ENCODE measurements around the gene KRT35.
"Not testable (repeated sequence)": the region's sequence is repeated elsewhere in the genome, so short reads cannot be mapped to it uniquely, and the experiment has no call there.

The KRT35 gene

DNA sequence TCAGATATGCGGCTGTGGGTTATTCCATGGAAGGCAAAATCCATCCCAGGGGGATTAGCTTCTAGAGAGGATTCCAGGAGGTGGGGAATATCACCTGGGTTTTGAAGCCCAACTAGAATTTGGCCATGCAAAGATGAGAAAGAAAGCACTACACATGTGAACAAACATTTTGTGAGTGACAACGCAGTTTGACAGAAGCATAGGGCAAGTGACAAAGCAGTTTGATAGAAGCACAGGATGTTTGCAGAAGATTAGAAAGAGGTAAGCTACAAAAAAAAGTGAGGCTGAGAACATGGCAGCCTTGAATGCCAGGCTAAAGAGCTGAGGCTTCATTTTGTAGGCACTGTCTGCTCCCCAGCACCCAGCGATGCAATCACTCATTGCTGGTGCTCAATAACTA lies 27.9 kb downstream of the KRT35 start:
- no peak for DNase-seq (ENCODE audit: low read depth)

DNA sequence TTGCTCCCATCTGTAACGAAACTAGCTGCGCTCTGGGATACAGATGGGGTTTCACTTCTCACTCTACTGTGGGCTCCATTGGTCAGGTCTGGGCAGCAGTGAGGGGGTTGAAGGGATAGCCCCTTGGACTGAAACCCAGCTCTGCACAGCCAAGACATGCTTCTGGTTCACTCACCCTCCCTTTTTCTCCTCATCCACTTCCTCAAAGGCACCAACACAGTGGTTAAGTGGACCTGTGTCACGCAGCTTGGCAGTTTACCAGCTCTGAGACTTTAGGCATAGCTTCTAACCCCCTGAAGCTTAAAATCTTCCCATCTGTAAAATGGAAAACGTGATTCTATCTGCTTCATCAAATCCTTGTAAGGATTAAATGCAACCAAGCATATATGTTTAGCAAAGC lies 28.7 kb downstream of the KRT35 start:
- DNase-seq (ENCODE audit: low read depth): no peak

DNA sequence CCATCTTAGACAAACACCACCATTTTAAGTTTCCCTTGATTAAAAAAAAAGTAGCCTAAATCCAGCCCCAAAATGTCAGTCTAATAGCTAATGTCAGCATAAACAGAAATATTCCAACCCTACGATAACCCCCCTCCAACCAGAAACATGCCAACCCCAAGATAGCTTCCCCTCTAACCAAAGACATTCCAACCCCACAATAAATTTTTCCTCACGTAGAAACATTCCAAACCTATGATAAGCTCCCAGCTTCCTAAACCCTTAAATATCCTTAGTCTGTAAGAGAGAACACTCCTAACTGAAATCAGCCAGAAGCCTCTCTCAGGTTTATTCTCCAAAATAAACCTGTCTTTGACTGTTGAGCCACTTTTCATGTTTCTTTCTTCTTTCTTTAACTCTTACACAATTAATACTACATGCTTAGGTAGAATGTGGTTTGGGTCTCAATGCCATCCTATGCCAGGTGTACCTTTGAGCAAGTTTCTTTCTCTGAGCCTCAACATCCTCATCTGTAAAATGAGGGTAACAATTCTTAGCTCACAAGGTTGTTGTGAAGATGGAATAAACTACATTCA lies 29.7 kb downstream of the KRT35 start:
- no peak for DNase-seq (ENCODE audit: low read depth)

DNA sequence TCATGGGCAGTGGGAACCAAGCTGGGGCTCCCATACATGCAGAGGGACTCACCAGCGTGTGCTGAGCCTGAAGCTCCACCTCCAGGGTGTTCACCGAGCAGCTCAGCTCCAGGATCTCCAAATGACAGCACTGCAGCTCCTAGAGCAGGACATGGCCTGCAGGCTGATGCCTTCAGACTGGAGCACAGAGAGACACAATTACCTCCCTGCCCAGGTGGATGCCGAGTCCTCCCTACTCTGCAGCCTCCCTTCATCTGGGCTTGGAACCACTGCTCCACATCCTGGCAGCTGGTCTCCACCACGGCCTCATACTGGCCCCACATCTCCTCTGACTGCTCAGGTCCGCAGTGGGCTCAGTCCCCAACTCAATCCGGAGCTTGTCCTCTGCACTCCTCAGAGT lies 31.9 kb downstream of the KRT35 start:
- DNase-seq (ENCODE audit: low read depth): no peak

DNA sequence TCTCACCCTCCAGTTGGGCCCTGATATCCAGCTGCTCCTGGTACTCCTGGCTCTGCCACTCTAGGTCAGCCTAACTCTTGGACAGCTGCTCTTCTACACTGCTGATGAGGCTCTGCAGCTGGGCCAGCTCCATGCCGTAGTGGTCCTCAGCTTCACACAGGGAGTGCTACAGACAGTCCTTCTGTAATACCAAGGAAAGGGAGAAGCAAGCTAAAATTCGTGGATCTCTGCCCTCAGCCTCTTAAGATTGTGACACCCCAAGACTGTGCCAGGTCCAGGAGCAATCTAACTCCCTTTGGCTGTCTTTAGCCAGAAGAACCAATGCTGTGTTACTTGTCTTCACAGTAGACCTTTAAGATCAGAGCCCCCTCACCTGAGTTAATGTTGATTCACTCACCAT lies 32.4 kb downstream of the KRT35 start:
- DNase-seq (ENCODE audit: low read depth): no peak

DNA sequence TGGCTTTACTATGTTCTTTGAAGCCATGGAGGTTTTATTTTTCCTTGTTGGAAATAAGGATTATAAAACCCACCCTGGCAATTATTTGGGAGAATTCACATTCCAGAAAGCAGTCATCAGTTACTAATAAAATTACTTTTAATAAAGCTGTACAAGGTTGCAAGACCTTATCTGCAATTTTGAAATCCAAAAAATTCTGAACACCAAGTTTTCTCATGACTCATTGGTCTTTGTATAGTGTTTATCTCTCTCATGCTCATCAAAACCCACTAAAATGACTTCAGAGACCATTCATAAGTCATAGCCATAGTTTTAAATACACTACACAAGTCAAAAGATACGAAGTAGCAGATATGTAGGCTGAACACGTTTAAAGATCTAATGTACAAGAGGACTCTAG lies 34.1 kb downstream of the KRT35 start:
- DNase-seq (ENCODE audit: low read depth): no peak

DNA sequence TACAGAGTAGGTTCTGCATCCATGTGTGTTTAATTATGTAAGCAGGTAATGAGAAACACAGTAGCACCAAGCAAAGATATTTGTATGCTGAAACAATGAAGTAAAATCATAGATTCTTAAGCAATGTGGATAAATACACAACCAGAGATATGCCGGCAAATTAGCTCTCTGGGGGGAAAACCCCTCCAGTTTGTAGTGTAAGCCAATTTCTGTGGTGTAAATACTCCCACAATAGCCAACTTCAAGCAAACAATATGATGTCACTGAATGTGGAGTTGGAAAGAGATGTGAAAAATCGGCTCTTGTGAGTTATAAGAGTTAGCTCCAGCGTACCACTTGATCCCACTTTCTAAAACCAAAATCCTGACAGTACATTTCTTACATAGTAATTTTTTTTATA lies 36.3 kb downstream of the KRT35 start:
- DNase-seq (ENCODE audit: low read depth): no peak

DNA sequence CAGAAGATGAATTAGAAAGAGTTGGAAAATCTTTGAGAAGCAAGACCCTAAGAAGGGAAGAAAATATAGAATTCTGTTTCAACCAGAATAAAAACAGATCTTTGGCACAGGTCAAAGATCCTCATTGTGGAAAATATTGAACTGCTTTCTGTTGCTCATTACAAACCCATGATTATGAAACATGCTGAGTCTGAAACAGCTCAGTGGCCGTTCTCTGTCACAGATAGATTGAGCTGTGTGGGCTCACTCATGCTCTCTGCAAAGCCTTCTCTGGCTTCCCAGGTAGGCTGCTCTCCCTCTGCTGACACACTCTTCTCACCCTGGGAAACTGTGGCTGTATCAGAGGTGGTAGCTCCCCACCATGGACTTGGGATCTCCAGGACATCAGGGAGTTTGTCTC lies 36.8 kb downstream of the KRT35 start:
- no peak for DNase-seq (ENCODE audit: low read depth)

DNA sequence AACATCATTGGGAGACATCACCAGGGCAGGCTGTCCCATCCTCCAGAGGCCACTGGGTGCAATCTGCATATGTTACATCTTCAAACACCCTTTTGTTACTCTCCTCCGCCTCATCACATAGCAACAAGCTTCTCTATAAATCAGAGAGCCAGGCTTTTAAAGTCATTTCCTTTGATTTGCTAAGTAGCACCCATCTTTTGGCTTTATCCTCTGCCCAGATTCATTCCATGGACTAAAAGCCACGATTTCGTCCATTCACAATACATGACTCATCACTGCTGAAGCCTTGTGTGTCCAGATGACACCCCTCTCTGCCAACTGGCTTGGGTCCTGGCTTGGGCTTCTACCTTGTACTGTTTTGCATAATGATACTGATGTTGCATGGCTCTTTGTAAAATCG lies 38.2 kb downstream of the KRT35 start:
- no peak for DNase-seq (ENCODE audit: low read depth)

DNA sequence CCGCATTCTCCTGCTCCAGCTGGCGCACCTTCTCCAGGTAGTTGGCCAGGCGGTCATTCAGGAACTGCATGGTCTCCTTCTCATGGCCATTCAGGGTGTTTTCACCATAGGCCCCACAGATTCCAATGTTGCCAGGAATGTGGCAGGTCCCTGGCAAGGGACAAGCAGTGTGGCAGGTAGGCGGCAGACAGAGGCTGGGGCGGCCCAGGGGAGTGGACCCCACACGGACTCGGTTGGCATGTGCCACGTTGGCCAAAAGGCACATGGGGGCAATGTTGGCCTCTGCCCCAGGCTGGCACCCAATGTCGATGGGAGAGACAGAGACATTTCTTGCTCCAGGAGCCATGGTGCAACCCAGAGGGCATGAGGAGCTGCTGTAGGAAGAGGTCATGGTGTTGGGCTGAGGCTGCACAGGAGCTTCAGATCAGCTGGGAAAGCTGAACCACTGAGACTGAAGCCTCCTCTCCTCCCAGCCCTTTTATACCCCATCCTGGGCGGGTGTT lies 40.4 kb downstream of the KRT35 start, which contains the start of gene KRT38:
Gene KRT38 (minus strand): TSS at position 453 of the 503 bp plus-strand sequence. CDS start 62 bp downstream, at position 391.
- DNase-seq (ENCODE audit: low read depth): no peak

DNA sequence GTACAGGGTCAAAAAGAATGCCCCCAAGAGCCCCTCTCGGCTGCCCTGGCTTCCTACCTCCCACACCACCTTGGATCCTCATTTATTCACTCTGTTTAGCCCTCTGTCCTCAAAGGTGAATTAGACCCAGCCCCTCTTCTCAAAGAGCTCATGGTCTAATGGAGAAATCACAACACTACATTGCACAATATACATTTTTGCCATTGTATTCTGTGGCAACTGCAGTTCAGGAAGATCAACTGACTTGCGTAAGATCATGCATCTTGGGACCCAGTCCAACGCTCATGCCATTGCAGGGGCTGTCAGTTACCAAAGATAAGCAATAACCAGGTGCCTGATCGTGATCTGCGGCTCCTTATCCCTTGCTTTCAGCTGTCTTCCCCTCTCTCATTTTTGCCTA lies 41.6 kb downstream of the KRT35 start:
- no peak for DNase-seq (ENCODE audit: low read depth)

DNA sequence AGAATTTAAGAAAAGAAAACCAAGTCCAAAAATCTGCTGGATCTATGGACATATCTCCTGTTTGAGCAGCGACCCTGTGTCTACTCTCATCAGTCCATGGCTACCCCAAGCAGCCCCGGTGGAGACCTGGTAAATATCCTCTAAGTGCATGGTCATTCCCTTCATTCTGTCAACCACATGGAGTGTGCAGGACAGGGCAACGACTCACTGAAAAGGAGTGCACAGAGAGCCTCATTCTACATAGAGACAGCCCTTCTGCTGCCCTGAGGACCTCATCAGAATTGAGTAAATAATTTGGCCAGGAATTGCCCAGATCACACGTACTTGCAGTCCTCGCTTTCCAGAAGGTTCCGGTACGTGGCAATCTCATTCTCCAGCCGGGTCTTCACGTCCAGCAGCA lies 43.2 kb downstream of the KRT35 start:
- DNase-seq (ENCODE audit: low read depth): no peak

DNA sequence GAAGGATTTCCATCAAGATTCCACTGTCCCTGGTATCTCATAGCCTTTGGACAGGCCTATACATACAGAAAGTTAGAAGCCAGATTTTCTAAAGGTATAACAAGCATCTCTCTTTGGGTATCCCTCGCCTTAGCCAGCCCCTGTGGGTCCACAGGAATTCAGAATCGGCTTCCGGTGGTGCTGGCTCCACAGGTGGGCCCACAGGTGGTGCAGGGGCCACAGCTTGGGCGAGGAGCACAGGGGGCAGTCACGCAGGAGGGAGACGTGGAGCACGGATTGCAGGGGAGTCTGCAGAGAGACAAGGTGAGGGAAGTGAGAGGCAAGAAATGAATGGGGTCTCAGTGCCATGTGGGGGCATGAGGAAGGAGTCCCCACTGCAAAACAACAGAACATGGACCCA lies 43.7 kb downstream of the KRT35 start:
- DNase-seq (ENCODE audit: low read depth): no peak

DNA sequence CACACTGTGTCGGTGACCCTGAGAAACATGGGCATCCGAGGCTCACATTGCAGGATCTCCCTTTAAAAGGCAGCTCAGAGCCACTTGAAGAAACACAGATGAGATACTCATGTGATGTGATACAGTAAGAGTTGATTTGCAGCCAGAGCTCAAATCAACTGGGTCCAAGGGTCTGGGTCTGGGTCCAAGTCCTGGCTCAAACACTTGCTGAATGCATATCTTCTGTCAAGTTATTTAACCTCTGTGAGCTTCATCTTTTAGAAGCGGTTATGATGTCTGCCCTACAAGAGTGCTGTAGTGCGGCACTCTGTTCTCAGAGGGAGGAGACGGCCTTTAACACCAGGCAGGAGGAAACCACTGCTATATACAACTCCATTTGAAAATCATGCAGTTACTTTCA lies 46.5 kb downstream of the KRT35 start:
- DNase-seq (ENCODE audit: low read depth): no peak

DNA sequence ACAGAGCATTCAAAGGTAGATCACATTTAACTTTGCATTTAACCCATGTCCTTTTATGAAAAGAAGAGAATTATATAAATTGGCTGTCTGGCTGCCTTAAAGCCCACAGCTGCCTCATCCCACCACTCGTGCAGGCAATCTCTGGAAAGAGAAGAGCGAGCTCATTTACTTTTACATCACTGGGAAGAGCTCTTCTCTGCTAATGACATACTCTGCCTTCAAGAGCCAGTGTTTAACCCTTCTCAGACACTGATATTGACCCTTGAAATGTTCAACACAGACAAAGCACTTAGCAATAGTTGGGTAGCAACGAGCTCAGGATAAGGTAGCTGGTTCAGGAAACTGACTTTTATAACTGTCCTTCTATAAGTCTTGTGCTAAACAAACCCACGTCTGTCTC lies 46.9 kb downstream of the KRT35 start:
- no peak for DNase-seq (ENCODE audit: low read depth)

DNA sequence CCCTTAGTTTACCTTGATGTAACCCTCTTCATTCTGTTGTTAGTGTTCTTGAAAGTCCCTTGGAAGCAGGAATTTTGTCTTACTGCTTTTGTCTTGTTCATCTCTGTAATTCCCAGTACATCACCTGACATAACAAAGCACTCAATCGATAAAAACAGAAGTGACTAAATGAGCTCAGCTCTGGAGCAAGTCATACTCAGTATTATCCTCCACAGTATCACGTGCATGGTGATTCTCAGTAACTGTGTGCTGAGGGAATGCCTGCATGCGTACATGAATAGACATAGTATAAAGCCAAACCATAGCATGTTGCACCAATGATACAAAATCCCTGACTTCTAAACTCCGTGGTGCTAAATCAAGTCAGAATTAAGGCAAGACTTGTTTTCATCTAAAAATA lies 47.4 kb downstream of the KRT35 start:
- no peak for DNase-seq (ENCODE audit: low read depth)

DNA sequence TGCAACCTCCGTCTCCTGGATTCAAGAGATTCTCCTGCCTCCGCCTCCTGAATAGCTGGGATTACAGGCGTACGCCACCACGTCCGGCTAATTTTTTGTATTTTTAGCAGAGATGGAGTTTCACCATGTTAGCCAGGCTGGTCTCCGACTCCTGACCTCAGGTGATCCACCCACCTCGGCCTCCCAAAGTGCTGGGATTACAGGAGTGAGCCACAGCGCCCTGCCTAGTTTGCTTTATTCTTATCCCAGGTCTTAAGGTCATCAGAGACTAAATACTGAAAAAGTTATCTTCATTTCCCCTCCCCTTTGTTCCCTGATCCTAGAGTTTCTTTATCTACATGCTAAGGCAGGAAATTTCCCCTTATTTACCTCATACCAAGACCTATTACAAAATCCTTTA lies 50.6 kb downstream of the KRT35 start:
- DNase-seq (ENCODE audit: low read depth): not testable (repeated sequence)

DNA sequence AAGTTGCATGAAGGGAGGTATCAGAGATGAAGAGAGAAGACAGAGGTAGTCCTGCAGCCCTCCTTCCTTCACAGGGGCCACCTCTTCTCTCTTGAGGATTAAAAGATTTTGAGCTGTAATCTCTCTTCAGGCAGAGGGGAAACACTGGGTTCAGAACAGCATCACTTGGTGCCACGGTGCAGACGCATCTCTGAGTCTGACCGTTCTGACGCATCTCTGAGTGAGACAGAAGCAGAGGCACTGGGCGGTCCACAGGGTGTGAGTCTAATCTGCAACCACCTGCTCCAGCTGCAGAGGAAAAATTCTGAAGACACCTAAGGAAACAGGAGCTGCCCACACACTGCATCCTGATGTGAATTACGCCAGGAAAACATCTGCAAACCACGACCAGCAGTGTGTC lies 51.3 kb downstream of the KRT35 start:
- DNase-seq (ENCODE audit: low read depth): no peak

DNA sequence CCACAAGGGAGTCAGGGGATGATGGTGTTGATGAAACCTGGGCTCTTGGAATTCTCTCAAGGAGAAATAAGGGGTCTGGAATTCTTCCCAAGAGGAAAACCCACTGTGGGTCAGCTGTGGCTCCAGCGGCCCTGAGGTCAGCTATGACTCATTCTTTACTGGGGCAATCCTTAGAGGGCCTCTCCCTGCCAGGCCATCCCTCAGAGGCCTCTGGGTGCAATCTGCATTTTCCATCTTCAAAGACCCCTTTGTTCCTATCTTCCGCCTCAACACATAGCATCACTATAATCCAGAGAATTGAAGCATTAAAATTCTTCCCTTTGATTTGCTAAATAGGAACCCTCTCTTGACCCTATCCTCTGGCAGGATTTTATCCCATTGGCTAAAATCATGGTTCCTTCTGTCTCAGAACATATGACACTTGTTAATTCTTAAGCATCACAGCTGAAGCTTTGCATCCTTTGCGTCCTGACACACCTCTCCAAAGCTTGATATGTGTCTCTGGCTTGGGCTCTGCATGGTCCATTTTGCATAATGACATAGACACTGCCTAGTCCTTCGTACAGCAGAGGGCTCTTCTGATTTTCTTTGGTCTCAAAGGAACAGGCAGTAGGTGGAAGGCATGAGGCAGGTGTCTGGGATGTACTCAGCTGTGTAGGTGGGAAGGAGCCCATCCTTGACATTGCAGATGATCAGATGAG lies 52.2 kb downstream of the KRT35 start:
- no peak for DNase-seq (ENCODE audit: low read depth)
